HG02840 (cell line): ENCODE measurements around the gene PLXNA2.

Experiments
- ATAC-seq: cut with Tn5 transposase; IDR thresholded peaks from one replicate; pipeline ENCODE4 v1.9.1; 2021; ENCODE audit warnings: mild to moderate bottlenecking, moderate library complexity, moderate number of reproducible peaks; ENCODE audit not compliant: unreplicated experiment, low FRiP score

PLXNA2 gene

DNA sequence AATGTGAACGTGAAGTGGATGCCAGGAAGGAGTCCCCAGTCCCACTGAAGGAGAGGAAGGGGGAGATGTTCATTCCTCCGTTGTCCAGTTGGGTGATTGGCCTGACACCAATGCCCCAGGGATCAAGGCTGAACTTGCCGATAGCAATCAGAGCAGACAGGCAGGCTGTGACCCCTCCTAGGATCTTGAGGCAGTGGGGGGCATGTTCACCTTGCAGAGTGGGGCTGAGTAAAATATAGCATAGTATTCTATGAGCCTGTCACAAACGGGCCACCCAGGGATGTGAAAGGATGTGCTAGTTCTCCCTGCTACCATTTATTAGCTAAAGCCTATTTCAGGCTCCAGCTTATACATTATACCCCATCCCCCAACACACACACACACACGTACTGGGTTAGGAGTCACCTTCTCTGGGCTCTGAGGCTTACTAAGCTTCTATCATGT lies 252.6 kb downstream of the PLXNA2 start:
- ATAC-seq = no peak

DNA sequence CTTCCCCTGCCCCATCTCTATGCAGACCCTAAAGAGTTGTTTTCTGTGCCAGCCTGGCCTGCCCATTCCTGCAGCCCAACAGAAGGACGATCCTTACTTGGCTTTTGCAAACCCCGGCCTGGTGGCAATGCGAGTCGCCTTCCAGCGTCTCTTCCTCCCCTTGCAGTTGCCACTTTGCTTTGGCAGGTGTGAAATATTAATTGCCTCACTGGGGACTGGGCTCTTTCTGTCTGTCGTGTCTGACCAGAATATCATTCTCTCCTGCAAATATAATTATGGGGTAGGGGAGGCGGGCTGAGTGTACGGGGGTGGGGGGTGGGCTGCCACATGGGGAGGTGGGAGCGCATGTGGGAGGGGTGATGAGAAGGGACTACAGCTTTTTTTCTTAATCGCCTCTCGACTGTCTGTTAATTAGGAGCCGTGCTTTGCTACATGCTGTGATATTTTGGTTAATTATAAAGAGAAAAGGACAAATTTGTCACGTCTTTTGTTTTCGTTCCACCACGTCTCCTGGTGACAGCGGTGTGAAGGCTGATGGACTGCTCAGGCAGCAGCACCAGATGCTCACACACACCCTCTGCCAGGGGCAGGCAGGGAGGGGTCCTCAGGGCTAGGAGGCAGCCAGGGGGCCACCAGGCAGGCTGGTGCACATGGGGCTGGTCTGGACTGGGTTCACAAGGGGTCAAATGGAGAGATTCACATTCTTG lies 253.2 kb downstream of the PLXNA2 start:
- ATAC-seq = no peak

DNA sequence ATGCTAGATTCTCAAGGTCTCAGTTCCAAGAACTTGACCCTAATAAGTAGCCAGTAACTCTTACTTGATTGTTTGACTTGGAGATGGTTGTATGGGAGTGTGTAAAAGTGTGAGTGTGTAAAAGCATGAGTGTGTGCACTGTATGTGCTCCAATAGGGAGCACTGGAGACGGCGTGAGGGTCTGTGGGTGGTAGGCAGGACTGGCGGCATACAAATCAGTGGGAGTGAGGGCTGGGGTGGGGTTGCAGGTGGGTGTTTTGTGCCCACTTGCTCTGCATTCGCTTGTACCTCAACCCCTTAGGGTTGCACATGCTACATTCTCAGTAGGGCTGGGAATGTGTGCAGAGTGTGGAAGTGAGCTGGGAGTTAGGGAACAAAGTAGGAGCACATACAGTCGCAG lies 253.7 kb downstream of the PLXNA2 start:
- ATAC-seq = no peak

DNA sequence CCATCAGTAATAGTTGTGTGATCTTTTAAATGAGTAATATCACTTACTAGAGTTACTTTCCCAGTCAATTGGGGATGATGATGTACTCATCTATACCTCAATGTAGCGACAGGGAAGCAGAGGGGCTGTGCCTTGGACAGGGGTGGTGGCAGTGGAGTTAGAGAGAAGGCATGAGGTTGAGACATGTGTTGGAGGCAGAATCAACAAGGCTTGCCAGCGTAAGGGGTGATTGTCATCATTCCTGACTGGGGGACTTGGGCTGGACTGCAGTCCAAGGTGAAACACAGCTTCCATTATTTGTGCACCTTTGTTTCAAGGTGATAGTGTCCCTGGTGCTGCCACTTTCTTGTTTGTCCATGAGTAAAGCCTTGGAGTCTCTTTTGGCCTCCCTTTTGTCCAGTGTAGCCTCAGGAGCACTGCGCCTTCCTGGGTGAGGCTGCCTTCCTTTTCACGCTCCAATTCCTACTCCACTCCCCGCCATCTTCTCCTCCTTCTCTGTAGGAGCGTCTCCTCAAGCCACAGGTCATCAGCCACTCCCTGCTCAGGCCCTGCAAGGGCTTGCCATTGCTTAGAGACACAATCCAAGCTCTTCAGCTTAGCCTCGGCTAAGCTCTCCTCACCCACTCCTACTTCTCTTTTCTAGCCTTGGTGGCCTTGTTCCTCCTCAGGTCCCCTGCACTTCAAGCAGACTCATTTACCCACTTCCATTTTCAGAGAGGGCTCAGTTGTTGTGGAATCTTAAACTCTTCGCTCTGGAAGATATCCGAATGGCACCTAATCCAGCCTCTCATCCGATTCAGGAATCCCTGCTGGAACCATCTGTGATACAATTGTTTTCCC lies 255.6 kb downstream of the PLXNA2 start:
- ATAC-seq = no peak

DNA sequence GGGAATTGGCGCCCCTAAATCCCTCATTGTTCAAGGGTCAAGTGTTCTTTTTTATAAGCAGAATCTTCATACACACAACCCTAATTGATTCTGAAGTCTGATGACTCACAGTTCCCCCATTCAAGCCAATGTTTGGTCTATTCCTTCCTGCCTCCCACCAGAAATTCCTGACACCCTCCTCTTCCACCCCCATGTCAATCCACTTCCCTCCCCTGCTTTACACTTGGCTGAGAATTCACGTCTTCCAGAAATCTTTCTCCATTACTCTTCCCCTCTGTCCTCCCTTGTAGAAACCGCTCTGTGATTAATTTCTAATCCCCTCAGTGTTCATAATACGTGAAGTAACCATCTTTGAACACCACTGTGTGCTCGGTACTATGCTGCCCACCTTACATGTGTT lies 257.0 kb downstream of the PLXNA2 start:
- no peak for ATAC-seq

DNA sequence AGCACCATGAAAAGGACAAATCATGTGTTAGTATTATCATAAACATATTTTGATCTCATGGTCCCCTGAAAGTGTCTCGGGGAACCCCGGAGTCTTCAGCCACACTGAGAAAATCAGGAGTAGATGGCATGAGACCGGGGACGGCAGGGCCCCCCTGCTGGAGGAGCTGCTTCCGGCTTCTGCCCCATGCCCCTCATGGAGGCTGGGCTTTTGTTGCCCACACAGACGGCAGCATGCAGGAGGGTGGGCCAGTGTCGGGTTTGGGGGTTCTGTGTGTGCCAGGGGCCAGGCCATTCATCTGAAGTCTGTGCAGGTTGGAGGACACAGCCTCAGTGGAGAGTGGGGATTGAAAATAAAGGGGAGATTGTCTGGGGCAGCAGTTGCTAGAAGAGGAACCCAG lies 258.2 kb downstream of the PLXNA2 start:
- ATAC-seq = no peak

DNA sequence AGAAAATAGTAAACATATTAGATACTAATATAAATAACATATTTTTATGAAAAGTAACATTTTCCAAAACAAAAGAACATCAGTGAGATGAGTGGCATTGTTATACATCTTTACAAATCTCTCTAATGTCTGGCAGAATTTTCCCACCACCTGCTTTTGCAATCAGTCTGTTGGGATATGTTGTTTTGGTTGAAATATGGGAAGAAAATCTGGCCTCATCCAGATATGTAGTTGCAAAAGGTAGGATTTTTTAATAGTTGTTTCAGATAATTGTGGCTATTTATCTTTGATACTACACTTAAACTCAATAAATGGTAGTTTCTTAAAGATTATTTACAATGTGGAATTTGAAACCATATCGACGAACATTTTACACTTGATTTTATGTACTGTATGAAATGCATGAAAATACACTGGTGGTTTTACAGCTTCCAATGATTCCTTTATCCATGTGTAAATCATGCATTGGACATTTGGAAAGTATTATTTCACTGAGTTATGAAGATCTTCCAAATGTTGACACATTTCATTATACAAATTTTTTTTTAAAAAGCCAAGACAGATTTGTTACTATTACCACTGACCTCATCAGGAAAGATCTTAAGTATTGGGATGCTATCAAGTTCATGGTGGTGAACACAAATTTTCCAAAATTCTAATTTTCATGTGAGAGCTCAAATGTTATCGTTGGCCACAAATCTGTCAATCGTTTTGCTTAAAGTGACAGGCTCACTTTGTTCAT lies 259.2 kb downstream of the PLXNA2 start:
- no peak for ATAC-seq

DNA sequence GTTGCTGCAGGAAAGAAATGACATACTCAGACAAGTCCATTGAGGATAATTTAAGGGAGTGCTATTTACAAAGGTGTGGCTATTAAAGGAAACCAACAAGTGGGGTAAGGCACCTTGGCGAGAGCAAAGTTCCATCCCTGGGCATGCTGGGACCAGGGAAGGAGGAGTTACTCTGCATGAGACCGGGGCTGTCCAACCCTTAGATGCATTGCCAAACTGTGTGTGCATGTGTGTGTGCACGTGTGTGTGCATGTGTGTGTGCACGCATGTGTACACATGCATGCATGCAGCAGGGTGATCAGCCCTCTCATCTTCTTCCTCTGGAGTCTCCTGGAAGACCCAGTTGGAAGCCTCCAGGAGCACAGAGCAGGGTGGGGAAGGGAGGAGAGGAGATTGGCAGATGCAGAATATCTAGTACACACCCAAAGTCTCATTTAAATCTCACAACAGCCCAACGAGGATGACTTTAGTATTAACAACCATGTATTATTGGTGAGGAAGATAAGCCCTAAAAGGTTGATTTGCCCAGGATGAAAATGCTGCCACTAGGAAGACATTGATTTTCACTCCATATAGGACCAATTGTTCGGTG lies 261.0 kb downstream of the PLXNA2 start:
- no peak for ATAC-seq

DNA sequence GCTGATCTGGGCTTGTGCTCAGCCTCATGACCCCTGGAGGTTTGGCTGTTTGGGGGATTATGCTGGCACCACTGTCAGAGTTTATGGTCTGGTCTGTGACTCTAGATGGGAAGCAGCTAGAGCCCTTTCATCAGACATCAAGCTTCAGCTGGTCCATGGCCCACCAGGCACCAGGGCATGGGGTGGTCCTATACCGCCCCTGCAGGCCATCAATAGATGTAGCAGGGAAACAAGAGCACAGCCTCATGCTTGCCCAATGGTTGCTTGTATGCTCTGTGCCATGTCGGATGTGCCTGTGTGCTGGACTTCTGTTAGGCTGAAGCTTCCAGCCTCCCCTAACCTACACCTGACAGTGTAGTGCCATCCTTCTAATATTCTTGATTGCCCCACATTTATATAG lies 262.2 kb downstream of the PLXNA2 start:
- no peak for ATAC-seq

DNA sequence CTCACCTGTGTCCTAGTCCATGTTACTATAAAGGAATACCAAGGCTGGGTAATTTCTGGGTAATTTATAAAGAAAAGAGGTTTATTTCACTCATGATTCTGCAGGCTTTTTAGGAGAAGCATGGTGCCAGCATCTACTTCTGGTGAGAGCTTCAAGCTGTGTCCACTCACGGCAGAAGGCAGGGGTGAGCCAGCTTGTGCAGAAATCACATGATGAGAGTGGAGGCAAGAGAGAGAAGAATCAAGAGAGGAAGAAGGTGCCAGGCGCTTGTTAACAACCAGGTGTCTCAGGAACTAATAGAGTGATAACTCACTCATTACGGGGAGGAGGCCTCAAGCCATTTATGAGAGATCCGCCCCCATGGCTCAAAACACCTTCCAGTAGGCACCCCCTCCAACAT lies 265.7 kb downstream of the PLXNA2 start:
- ATAC-seq = no peak

DNA sequence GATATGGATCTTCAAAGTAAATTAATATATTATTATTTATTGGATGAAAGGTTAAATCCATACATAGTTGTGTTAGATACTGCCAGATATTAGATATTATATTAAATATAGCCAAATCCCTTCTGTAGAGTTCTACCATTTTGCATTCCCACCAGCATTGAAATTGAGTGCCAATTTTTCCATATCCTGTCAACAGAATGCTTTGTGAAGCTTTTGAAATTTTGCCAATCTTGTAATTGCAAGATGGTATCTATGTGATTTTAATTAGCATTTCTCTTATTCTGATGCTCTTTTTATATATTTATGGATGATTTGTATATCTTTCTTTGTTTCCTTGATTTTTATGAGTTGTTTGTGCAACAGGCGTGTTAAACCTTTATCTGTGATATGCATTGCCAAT lies 266.3 kb downstream of the PLXNA2 start:
- ATAC-seq = no peak

DNA sequence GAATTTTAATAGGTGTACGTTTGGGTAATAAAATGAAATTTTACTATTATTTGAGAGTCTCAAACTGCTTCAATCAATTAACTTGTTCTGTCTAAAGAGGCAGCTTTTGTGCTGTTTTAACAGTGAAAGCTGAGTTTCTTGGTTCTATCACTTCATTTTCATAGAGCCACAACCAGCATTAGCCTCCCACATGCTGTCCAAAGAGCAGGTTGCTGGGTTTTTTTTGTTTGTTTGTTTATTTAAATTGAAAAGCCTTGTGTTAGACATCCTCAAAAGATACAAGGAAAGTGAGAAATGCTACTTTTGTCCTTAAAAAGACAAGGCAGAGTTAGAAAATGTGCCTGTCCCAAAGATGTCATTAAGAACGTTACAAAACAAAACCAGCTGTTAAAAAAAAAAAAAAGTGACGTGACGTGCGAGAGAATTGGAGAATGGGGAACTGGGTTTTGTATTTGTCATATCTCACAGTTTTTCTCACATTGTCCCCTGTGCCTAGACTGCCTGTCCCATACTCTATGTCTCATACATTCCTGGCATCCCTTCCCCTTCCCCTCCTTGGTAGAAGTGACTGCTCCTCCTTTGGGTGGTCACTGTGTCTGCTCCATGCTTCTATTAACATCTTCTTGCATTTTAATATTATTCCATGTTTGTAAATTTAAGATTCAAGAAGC lies 270.2 kb downstream of the PLXNA2 start:
- ATAC-seq = no peak

DNA sequence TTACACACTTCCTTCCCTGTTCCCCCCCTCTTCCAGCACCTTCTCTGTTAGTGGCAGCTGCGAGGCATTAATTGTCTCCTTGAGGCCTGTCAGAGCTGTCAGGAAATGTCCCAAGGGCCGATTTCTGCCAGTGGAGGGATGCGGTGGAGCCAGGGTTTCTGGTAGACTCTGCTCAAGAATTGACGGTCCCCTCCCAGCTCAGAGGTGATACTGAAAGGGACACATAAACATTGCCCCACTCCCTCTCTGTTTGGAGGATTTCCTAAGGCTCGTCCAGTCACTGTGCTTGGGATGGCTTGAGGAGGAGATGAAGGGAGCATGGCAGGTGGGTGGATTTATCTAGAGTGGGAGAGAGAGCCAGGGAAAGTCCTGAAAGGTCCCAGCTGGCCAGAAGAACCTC lies 271.8 kb downstream of the PLXNA2 start:
- ATAC-seq = no peak
